Amygdala (tissue), 56 donors: ENCODE results near the gene ACOXL.

Source experiments
- DNase-seq, 56 donors: peaks; one replicate each; lab custom pipeline; 2025; lab: John Stamatoyannopoulos, UW

The ACOXL gene

DNA sequence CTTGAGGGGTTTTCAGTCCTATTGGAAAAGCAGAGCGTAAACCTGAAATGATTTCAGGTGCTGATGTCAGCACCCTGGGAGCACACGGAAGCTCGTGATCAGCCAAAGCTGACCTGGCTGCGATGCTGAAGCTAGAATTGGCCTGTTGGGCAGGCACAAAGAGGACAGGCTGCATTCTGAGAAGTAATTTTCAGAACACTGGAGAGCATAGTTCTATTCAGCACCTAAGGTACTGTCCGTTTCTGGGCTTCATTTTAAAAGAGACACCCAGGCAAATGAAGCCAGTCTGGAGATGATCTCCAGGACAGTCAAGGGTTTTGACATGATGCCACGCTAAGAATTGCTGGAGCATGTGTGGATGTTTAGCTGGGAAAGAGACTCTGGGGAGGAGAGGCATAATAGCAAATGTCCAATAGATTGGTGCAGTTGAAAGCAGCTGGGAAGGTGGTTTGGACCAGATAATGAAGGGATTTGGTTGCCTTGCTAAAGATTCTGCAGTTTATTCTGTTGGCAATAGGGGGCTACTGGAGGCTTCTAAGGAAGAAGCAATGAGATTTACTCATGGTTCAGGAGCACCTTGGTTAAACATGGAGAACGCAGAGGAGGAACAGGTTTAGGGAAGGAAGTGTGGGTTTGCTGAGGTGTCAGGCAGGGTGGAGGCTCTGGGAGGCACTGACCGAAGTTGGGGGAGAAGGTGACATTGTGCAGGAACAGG, 86.6 kb downstream of the ACOXL start:
- DNase-seq = no peak

DNA sequence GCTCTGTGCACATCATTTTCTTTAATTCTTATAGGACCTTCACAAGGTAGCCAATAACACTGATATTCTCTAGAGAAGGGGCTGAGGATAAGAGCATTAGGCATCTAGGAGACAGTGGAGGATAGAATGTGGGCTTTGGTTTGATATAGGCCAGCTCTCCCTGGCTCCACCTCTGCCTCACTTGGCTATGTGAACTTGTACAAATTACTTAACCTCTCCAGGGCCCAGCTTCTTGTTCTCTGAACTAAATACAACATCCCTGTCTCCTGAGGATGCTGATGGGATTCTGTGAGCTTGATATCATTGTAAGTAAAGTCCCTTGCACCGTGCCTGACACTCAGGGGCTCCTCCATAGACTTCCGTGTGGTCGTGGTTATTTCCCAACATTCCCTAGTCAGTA, 87.3 kb downstream of the ACOXL start:
- no peak for DNase-seq

- no peak for DNase-seq
These were observed 87.8 kb downstream of the ACOXL start for GRCh38 chr2:110820128-110820527.

DNA sequence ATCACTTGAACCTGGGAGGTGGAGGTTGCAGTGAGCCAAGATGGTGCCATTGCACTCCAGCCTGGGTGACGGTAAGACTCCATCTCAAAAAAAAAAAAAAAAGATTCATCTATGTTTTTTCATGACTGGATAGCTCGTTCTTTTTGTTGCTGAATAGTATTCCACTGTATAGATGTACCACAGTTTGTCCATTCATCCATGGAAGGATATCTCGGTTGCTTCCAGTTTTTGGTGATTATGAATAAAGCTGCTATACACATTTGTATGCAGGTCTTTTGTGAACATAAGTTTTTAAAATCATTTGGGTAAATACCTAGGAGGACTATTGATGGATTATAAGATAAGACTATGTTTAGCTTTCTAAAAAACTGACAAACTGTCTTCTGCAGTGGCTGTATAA, 90.8 kb downstream of the ACOXL start:
- no peak for DNase-seq

- no peak for DNase-seq
These were observed 95.1 kb downstream of the ACOXL start for GRCh38 chr2:110827511-110827910.

DNA sequence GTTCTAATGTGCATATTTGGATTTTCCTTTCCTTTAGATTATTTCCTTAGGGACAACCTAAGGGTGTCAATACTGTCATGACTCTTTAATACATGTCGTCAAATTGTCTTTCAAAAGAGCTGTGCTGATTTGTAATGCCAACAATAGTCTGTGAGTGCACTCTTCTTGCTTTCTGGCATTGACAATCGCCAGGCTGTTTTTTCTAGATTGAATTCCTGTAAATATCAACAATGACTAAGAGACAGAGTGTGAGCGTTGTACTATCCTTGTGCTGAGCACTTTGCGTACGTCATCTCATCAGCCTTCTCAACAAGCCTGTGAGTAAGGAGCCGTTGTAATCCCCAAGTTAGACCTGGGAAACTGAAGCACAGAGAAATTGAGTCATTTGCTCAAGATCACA, 96.0 kb downstream of the ACOXL start:
- peak in 1 of 56 donors; percentile 19 for DNase-seq

- no peak for DNase-seq
These were observed 97.2 kb downstream of the ACOXL start for GRCh38 chr2:110829413-110830146.

DNA sequence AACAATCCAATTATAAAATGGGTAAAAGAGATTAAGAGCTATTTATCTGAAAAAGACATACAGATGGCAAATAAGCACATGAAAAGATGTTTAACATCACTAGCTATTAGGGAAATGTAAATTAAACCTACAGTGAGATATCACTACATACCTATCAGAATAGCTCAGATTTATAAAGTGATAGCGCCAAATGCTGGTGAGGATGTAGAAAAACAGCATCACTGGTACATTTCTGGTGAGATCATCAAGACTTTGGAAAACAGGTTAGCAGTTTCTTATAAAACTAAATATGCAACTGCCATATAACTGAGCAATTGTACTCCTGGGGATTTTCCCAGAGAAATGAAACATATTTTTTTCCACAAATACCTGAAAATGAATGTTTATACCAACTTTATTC, 100.4 kb downstream of the ACOXL start:
- DNase-seq = no peak

DNA sequence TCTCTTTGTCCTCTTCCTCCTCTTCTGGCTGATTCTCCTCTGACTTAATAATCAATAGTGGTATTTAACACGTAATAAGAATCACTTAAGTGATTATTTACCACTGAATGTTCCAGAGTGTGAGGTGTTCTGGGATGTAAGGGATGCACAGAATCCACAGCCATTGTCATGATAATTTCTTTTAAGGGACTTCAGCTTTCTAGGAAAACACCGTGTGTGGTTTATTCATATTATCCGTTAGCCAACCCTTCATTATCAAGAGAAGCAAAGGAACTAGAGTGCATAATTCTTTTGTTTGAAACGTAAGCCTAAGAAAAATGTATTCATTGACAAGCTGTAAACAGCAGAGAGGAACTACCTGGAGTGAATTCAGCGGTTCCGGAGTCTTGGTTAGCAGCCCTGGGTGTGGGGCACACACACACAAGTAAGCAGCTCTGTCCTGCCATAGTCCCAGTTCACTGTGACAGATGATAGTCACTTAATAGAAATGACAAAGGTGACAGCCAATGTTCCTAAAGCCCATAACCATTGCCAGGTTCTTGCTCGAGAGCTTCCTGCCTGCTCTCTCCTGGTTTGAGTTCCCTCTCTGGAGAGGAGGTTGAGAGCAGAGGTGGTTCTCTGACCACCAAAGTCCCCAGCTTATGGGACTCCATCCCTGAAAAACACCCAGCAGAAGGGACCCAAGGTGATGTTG, 101.9 kb downstream of the ACOXL start:
- no peak for DNase-seq

- no peak for DNase-seq
These were observed 104.3 kb downstream of the ACOXL start for GRCh38 chr2:110836671-110837070.

- no peak for DNase-seq
These were observed 105.4 kb downstream of the ACOXL start for GRCh38 chr2:110837446-110838409.

DNA sequence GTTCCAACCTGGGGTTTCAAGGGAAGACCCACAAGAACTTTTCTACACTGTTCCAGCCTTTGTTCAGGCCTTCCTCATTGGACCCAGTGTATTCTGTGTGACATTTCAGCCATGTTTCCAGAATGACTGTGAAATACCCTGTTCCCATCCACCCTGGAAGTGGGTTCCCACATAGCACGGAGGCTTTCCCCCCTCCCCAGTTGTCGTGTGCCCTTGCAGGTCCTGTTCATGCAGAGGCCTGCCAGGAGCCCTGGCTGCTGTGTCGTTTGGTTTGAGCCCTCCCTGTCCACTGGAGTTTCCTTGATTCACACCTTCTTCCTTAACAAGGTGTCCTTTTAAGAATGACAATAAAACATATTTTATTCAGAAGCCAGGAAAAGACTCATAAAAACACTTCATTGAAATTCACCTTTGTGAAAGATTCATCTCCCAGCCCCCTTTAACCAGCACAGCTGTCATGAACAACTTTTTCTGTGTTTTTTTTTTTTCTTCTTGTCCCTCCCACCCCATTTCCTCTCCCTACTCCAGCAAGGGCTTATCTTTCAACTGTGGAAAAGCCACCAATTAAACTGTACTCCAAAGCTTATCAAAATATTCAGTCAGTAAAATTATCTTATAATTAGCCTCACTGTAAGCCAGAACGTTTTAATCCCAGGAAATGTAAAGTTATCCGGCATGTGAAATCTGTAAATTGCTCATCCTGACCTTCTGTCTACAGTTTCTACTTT, 106.4 kb downstream of the ACOXL start:
- DNase-seq = no peak

- no peak for DNase-seq
These were observed 108.1 kb downstream of the ACOXL start for GRCh38 chr2:110840508-110840907.

- DNase-seq = no peak
These were observed 109.7 kb downstream of the ACOXL start for GRCh38 chr2:110842048-110842447.

DNA sequence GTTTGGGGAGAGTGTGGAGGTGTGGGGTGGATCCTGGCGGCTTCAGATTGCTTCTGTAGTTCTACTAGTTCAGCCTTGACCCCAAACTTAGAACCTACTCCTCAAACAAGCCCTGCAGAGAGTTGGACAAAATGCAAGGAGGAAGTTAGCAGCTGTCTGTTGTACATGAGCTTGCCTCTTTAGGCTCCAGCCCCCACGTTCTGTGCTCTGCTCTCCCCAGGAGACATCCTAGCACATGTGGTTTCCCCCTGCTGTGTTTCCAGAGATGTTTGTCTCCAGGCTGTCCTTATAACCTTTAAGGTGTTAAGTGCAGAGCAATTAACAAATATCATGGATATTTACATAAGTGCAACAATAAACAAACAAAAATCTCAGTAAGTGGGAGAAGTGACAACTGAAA, 111.1 kb downstream of the ACOXL start:
- no peak for DNase-seq

- no peak for DNase-seq
These were observed 111.7 kb downstream of the ACOXL start for GRCh38 chr2:110843959-110844510.

GRCh38 chr2:110847651-110848050, 115.3 kb downstream of the ACOXL start:
- no peak for DNase-seq

DNA sequence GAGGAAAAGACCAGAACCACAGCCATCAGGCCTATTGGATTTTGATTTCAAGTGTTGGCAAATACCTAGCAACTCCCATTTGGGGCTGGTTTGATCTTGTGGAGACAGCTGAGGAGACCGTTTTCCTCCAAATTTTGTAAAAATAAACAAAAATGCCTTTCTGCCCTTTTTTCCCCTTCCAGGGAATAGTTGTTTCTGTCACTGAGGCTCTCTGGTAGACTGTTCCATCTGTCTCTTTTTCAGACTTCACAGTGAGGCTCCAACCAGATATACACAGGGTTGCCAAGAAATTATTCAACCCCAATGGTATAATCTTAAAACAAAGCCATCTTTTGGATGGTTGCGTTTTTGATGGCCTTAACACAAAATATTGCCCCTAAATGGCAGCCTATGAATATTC, 115.7 kb downstream of the ACOXL start:
- no peak for DNase-seq

- no peak for DNase-seq
These were observed 116.2 kb downstream of the ACOXL start for GRCh38 chr2:110848519-110849030.
